Measurements from ENCODE around the gene WFDC6.

WFDC6 gene

DNA sequence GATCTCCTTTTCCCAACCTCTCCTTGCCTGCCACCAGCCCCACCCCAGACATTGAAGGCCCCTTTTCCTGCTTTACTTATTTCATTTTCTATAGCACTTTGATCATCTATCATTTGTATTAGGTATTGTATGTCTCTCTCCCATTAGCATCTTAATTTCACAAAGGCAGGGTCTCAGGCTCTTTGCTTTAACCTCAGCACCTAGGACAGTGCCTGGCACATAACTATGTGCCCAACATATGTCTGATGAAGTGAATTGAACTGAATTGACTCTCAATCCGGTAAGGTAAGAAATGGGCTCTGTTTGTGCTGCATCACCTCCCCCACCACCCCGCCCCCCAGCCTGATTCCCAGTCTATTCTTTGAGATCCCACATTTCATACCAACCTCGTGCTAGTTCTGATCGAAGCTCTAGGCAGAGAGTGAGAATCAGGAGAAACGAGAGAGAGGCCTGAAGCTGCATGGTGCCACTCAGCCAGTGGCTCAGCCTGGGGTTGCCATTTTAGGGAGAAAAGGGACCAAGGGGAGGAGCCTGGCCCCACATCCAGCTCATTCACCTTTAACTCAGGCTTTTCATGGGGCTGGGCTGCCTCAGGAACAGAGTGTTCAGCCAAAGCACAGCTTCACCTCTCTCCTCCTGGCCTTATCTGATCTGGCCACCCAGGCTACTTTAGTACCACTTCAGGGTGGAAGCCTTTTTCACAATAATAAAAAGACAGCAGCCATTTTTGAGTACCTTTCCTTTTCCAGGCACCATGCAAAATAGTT is 24.0 kb downstream of the WFDC6 start, which contains the start of gene SPINT3:
Gene SPINT3, minus strand, starts transcription at position 476 of the 767 bp plus-strand sequence. Its CDS starts 14 bp downstream, at position 462.
- TF ChIP-seq, protein P1, sequence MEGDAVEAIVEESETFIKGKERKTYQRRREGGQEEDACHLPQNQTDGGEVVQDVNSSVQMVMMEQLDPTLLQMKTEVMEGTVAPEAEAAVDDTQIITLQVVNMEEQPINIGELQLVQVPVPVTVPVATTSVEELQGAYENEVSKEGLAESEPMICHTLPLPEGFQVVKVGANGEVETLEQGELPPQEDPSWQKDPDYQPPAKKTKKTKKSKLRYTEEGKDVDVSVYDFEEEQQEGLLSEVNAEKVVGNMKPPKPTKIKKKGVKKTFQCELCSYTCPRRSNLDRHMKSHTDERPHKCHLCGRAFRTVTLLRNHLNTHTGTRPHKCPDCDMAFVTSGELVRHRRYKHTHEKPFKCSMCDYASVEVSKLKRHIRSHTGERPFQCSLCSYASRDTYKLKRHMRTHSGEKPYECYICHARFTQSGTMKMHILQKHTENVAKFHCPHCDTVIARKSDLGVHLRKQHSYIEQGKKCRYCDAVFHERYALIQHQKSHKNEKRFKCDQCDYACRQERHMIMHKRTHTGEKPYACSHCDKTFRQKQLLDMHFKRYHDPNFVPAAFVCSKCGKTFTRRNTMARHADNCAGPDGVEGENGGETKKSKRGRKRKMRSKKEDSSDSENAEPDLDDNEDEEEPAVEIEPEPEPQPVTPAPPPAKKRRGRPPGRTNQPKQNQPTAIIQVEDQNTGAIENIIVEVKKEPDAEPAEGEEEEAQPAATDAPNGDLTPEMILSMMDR (conservative IDR thresholded peaks at IDR 0.05; ENCODE audit: low read depth, low read length): no peak
- DNase-seq (ENCODE audit: low read depth): no peak
- no peak within 1 kb of the TSS for H3K4me3 ChIP-seq (ENCODE audit: low read length)

DNA sequence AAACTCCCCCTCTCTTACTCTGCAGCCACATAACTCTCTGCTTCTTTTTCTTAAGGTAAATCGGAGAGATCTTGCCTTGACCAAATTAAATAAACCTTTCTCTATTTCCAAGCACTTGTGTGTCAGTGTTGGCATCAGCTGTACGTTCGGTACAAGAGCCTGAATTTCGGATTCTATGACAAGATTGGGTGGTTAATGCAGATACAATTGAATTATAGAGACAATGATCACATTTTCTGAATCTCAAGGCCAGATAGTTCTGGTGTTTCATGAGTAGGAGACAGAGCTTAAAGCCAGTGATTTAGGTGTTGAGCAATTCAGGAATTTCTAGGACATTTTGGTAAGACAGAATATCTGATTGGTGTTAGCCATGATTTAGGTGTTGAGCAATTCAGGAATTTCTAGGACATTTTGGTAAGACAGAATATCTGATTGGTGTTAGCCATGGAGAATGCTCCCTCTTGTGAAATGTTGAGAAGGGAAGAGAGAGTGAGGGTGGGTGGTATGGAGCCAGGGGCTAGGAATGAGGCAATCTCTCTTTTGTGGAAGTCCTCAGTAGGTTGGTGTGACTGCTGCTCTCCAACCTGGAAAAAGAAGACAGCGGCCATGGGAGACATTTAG is 28.9 kb downstream of the WFDC6 start:
- DNase-seq (ENCODE audit: low read depth): no peak
- TF ChIP-seq, protein P1 (conservative IDR thresholded peaks at IDR 0.05; ENCODE audit: low read depth, low read length): no peak
- no peak overlapping the region for H3K4me3 ChIP-seq (ENCODE audit: low read length)

DNA sequence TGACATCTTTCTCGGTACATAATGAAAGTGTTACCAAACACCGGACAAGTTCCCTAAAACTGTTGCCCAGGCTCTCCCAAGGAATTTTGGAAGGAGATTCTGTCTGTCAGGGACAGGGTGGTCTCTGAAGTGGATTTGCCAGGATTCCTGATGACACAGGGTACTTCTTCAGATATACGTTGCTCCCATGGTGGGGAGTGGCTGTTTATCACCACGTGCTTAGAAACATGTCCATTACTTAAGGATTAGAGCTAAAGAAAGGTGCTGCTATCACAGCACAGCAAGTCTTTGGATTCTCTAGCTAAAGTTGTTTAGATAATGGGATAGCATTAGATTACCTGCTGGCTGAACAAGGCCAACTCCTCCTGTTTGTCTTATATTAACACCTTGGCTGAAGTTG is 30.2 kb downstream of the WFDC6 start:
- TF ChIP-seq, protein P1 (conservative IDR thresholded peaks at IDR 0.05; ENCODE audit: low read depth, low read length): no peak
- no peak for DNase-seq (ENCODE audit: low read depth)
- no peak overlapping the region for H3K4me3 ChIP-seq (ENCODE audit: low read length)

DNA sequence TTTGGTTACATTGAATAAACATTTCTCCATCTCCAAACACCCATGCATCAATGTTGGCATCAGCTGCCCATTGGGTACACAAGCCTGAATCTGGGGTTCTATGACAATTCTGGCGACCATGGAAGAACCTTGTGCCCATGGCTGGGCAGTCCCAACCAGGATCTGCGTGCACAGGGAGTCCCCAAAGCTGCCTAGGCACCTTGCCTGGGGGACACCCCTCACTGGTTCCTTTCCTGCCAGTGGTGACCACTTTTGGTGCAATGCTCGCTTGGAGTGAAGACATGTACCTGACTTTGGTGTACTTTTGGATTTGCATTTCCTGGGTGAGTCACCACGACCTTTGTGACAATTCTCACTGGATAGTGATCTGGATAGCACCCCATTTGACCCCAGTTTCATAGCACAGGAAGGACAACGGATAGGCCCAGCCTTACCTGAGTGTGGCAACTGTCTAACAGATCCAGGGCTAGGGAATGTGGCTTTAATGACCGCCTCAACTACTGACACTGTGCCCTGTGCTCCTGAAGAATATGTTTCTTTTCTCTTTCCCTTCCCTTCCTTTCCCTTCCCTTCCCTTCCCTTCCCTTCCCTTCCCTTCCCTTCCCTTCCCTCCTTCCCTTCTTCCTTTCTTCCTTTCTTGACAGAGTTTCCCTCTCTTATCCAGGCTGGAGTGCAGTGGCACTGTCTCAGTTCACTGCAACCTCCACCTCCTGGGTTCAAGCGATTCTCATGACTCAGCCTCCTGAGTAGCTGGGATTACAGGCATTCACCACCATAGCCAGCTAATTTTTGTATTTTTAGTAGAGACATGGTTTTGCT is 31.0 kb downstream of the WFDC6 start:
- TF ChIP-seq, protein P1 (conservative IDR thresholded peaks at IDR 0.05; ENCODE audit: low read depth, low read length): no peak
- no peak overlapping the region for H3K4me3 ChIP-seq (ENCODE audit: low read length)
- DNase-seq (ENCODE audit: low read depth): no peak

DNA sequence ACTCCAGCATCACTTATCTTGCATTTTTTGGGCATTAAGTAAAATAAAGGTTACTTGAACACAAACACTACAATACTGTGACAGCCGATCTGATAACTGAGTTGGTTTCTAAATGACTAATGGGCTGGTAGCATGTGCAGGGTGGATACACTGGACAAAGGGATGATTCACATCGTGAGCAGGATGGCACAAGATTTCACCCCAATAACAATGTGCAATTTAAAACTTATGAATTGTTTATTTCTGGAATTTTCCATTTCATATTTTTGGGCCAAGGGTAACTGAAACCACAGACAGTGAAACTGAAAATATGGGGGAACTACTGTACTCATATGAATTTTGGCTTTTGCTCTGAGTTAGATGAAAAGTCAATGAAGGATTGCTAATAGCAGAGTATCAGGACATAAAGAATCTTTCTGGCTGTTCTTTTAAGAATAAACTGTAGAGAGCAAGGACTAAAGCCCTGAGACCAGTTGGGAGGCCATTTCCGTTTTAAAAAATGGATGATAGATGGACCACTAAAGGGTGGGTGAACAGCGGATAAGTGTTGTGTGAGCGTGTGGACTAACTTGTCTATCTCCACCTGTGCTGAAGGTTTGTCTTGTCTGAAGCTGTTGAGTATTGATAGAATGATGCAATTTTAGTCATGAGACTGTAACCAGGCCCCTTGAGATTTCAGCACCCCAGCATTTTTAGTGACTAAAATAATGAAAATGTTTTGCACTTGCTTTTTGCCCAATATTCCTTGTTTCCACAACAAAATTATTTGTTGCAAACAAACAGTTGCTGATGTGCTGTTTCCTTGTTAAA is 32.1 kb downstream of the WFDC6 start:
- DNase-seq (ENCODE audit: low read depth): no peak
- no peak overlapping the region for H3K4me3 ChIP-seq (ENCODE audit: low read length)
- TF ChIP-seq, protein P1 (conservative IDR thresholded peaks at IDR 0.05; ENCODE audit: low read depth, low read length): no peak

DNA sequence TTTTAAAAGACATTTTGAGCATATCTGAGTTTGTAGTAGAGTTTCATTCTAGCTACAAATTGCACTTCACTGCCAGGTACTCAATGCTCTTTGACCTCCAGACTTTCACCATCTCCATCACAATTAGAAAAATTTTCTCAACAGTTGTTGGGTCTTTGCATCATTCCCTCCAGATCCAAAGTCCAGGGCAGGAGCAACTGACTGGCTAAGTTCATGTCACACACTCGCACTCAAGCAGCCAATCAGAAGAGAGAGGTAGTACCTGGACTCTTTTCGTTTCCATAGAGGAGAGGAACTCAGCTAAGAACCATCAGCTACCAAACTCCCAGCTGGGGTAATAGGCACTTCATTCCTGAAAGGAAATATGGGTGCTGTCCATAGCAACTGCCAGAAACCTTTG is 32.9 kb downstream of the WFDC6 start:
- no peak for DNase-seq (ENCODE audit: low read depth)
- H3K4me3 ChIP-seq (ENCODE audit: low read length): no peak overlapping the region
- TF ChIP-seq, protein P1 (conservative IDR thresholded peaks at IDR 0.05; ENCODE audit: low read depth, low read length): no peak
